ENCODE measurements around the gene TANGO2.

- TF ChIP-seq FOXA1 (IDR thresholded peaks at IDR 0.05) = no peak
- no peak for TF ChIP-seq BHLHE40 (IDR thresholded peaks at IDR 0.05; ENCODE audit: borderline replicate concordance)
- TF ChIP-seq FOXK2 (IDR thresholded peaks at IDR 0.05) = no peak
- no peak for TF ChIP-seq PKNOX1 (IDR thresholded peaks at IDR 0.05)
- TF ChIP-seq TARDBP (IDR thresholded peaks at IDR 0.05) = no peak
These were observed 48.7 kb upstream of the TANGO2 start for GRCh38 chr22:19972251-19972650.
